KOPT-K1 (cell line): Measurements from ENCODE around the gene PAK4.
"Not testable (repeated sequence)": the region's sequence is repeated elsewhere in the genome, so short reads cannot be mapped to it uniquely, and the experiment has no call there.

Experiments used
- H3K27ac ChIP-seq: fragments of 200-600 bp; sonication (generic); 2 replicates; pipeline ENCODE4 v1.5.1; 2016; ENCODE audit warnings: antibody characterized with exemption, mild to moderate bottlenecking, low read depth, low read length; ENCODE audit not compliant: poor library complexity, severe bottlenecking
- H3K36me3 ChIP-seq: fragments of 200-600 bp; sonication (generic); 2 replicates; pipeline ENCODE4 v1.5.1; 2017; ENCODE audit warnings: antibody characterized with exemption, mild to moderate bottlenecking, low read length, moderate library complexity; ENCODE audit not compliant: insufficient read depth
- H3K9me3 ChIP-seq: fragments of 200-600 bp; sonication (generic); 2 replicates; pipeline ENCODE4 v1.5.1; 2017; ENCODE audit warnings: antibody characterized with exemption, low read length, mild to moderate bottlenecking; ENCODE audit not compliant: insufficient read depth, poor library complexity, severe bottlenecking

PAK4 gene

GRCh38 chr19:39202998-39203355 is 77.4 kb downstream of the PAK4 start:
- Histone ChIP-seq H3K27ac (no peak overlapping the region), H3K9me3 (no peaks in the 10 kb centered on the region), H3K36me3 (no peaks in the 10 kb centered on the region)

GRCh38 chr19:39203372-39204341 is 78.1 kb downstream of the PAK4 start, which contains the start of gene SYCN:
TSS of gene SYCN (minus strand) at chr19:39204263. CDS start at chr19:39204254, 9 bp downstream.
- Histone ChIP-seq H3K27ac (no peak within 1 kb of the TSS), H3K9me3 (no peaks in the 10 kb centered on the region), H3K36me3 (no peaks in the 10 kb centered on the region)

GRCh38 chr19:39205449-39205764 is 79.8 kb downstream of the PAK4 start:
- H3K36me3 ChIP-seq, result no peaks in the 10 kb centered on the region
- H3K27ac ChIP-seq, result no peak overlapping the region
- no peaks in the 10 kb centered on the region for H3K9me3 ChIP-seq

GRCh38 chr19:39206122-39206521 is 80.5 kb downstream of the PAK4 start:
- H3K27ac ChIP-seq, result no peak overlapping the region
- H3K9me3 ChIP-seq, result no peaks in the 10 kb centered on the region
- no peaks in the 10 kb centered on the region for H3K36me3 ChIP-seq

- no peaks in the 10 kb centered on the region for H3K9me3 ChIP-seq
- no peak overlapping the region for H3K27ac ChIP-seq
- H3K36me3 ChIP-seq, result no peaks in the 10 kb centered on the region
These were observed 81.8 kb downstream of the PAK4 start for GRCh38 chr19:39207293-39207836.

GRCh38 chr19:39208175-39208795 is 82.7 kb downstream of the PAK4 start:
- H3K27ac ChIP-seq, result no peak overlapping the region
- H3K36me3 ChIP-seq, result no peaks in the 10 kb centered on the region
- no peaks in the 10 kb centered on the region for H3K9me3 ChIP-seq

GRCh38 chr19:39209196-39209595 is 83.6 kb downstream of the PAK4 start:
- Histone ChIP-seq H3K9me3 (no peaks in the 10 kb centered on the region), H3K36me3 (no peaks in the 10 kb centered on the region), H3K27ac (no peak overlapping the region)

GRCh38 chr19:39211731-39212374 is 86.3 kb downstream of the PAK4 start:
- Histone ChIP-seq H3K36me3 (no peaks in the 10 kb centered on the region), H3K27ac (no peak overlapping the region)

GRCh38 chr19:39212375-39212742 is 86.8 kb downstream of the PAK4 start:
- Histone ChIP-seq H3K9me3 (no peaks in the 10 kb centered on the region), H3K27ac (no peak overlapping the region), H3K36me3 (no peaks in the 10 kb centered on the region)

More at GRCh38 chr19:39211731-39212374, 86.3 kb downstream of the PAK4 start:
- H3K9me3 ChIP-seq, result no peaks in the 10 kb centered on the region

- H3K9me3 ChIP-seq, H3K27ac ChIP-seq, H3K36me3 ChIP-seq: not testable (repeated sequence)
These were observed 89.7 kb downstream of the PAK4 start for GRCh38 chr19:39215323-39215722.

- no peak overlapping the region for H3K27ac ChIP-seq
- no peaks in the 10 kb centered on the region for H3K9me3 ChIP-seq
- H3K36me3 ChIP-seq, result no peaks in the 10 kb centered on the region
These were observed 91.5 kb downstream of the PAK4 start for GRCh38 chr19:39217094-39217493.

GRCh38 chr19:39218230-39219007 is 92.8 kb downstream of the PAK4 start:
- no peaks in the 10 kb centered on the region for H3K9me3 ChIP-seq
- H3K36me3 ChIP-seq, result no peaks in the 10 kb centered on the region
- no peak overlapping the region for H3K27ac ChIP-seq

- not testable (repeated sequence) for H3K9me3 ChIP-seq, H3K27ac ChIP-seq, H3K36me3 ChIP-seq
These were observed 93.5 kb downstream of the PAK4 start for GRCh38 chr19:39219108-39219507.

GRCh38 chr19:39223703-39224279 is 98.2 kb downstream of the PAK4 start:
- no peak overlapping the region for H3K27ac ChIP-seq
- H3K36me3 ChIP-seq, result no peaks in the 10 kb centered on the region
- no peaks in the 10 kb centered on the region for H3K9me3 ChIP-seq
